Measurements from ENCODE around the gene CD200R1.

DNA sequence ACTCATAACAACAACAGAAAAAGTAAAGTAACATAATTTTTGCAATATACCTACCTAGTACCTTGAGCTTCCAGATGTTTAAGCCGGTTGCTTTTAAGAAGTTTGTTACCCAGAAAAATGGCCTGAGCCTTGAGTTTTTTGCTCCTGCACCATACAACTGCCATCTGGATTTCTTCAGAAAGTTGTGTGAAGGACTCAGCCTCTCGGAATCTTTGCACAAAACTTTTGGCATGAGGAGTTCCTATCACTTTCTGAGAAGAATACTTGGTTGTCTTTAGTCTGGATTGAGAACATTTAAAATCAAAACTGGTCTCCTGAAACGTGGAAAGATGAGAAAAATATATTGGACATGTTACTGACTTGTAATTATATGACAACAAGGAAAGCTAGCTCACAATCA is 33.2 kb upstream of the CD200R1 start:
- TF ChIP-seq RFX5 (IDR thresholded peaks at IDR 0.05; ENCODE audit: low read depth, low read length) = no peak
- no peak for TF ChIP-seq SMC3 (IDR thresholded peaks at IDR 0.05; ENCODE audit: low read depth, low read length)
- TF ChIP-seq, protein P1, sequence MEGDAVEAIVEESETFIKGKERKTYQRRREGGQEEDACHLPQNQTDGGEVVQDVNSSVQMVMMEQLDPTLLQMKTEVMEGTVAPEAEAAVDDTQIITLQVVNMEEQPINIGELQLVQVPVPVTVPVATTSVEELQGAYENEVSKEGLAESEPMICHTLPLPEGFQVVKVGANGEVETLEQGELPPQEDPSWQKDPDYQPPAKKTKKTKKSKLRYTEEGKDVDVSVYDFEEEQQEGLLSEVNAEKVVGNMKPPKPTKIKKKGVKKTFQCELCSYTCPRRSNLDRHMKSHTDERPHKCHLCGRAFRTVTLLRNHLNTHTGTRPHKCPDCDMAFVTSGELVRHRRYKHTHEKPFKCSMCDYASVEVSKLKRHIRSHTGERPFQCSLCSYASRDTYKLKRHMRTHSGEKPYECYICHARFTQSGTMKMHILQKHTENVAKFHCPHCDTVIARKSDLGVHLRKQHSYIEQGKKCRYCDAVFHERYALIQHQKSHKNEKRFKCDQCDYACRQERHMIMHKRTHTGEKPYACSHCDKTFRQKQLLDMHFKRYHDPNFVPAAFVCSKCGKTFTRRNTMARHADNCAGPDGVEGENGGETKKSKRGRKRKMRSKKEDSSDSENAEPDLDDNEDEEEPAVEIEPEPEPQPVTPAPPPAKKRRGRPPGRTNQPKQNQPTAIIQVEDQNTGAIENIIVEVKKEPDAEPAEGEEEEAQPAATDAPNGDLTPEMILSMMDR (conservative IDR thresholded peaks at IDR 0.05; ENCODE audit: low read depth, low read length) = no peak
- TF ChIP-seq MXI1 (IDR thresholded peaks at IDR 0.05; ENCODE audit: borderline replicate concordance, low read depth, low read length) = no peak
- no peak for TF ChIP-seq POLR2A (IDR thresholded peaks at IDR 0.05; ENCODE audit: low read depth, low read length)
- peak; percentile 36; the same call in 1 of the 2 replicates for TF ChIP-seq CEBPB (IDR thresholded peaks at IDR 0.05; ENCODE audit: low read depth, low read length)
- no peak for TF ChIP-seq MAFK (IDR thresholded peaks at IDR 0.05; ENCODE audit: low read depth, low read length)
